HG03025 (cell line): Measurements from ENCODE around the gene MZT2A.
"Not testable (repeated sequence)": the region's sequence is repeated elsewhere in the genome, so short reads cannot be mapped to it uniquely, and the experiment has no call there.

Source experiments
- ATAC-seq: cut with Tn5 transposase; IDR thresholded peaks from one replicate; pipeline ENCODE4 v1.9.1; 2021; ENCODE audit warnings: mild to moderate bottlenecking, moderate library complexity; ENCODE audit not compliant: unreplicated experiment, low FRiP score

The MZT2A gene

DNA sequence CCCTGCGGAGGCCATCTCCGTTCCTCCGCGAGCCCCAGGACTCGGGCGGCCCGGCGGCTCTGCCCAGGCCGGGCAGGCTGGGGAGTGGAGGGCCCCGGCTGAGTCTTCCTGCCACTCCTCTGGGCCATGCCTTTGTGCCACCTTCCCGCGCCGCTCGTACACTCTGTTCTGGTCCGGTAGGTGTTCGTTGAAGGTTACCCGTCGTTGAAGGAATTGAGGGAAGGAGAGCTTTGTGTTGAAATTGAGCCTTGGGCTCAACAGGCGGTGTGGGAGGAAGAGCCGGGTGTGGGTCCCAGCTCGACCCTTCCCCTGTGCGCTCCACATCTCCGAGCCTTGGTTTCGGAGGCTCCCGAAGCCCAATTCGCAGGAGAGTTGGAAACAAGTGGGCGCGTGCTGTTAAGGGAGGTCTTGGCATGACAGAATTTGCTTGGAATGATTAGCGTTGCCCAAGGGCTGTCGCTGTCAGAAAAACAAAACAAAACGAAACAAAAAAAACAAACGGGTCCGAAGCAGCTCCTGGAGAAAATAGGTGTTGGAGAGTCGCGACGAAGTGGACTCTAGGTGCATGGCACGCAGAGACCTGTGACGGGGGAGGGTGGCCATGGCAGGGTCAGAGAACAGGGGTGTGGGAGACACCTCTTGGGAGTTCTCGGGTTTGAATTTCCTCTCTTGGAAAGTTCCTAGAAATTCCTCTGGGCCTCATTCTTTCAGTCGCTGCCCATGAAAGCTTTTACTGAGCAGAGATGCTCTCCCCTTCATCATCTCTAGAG lies 1.2 kb upstream of the MZT2A start:
- ATAC-seq, result peak; percentile 23

DNA sequence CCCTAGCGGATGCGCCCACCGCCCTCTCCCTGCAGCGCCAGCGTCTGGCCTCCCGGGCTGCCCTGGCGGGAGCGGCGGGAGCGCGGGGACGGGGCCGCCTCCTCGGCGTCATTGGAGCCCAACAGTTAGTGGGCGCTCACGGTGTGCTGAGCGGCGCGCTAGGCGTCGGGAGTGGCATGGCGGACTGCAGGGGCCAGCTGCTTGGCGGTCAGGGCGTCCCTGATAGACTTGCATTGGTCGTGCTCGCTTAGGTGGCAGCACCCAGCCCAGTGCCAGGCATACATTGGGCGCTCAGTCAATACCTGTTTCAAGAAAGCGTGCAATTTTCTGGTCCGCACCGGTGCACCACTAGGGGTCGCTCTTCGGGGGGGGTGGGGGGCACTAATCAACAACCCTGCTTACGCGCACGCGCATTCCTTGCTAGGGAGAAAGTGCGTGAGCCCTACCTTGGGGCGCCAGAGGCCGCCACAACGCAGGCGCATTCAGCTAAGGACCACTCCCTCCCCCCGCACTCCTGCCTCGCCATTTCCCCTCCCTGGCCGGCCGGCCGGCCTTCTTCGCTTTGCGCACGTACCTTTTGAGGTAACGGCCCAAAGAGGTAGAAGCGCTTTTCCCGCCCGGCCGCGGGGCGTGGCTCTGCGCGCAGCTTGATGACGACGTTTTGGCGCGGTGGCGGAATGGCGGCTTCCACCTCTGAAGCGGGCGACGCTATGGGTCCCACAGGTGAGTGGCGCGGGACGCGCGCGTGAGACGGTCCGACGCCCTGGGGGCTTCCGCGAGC lies 411 bp upstream of the MZT2A start:
- peak; percentile 62 for ATAC-seq

DNA sequence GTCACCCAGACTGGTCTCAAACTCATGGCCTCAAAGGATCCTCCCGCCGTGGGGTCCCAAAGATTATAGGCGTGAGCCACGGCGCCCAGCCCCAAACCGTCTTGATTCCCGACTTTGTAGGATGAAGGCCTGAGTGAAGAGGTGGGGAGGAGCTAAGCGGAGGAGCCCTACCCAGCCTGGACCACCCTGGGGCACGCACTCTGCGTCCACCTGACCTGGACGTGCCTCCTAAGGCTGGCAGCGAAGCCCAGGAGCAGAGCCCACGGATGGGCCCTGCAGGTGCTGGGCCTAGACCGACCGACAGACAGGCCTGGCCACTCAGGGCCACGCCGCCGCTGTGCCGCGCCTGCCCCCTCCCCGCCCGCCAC lies 744 bp downstream of the MZT2A start:
- peak; percentile 3 for ATAC-seq

DNA sequence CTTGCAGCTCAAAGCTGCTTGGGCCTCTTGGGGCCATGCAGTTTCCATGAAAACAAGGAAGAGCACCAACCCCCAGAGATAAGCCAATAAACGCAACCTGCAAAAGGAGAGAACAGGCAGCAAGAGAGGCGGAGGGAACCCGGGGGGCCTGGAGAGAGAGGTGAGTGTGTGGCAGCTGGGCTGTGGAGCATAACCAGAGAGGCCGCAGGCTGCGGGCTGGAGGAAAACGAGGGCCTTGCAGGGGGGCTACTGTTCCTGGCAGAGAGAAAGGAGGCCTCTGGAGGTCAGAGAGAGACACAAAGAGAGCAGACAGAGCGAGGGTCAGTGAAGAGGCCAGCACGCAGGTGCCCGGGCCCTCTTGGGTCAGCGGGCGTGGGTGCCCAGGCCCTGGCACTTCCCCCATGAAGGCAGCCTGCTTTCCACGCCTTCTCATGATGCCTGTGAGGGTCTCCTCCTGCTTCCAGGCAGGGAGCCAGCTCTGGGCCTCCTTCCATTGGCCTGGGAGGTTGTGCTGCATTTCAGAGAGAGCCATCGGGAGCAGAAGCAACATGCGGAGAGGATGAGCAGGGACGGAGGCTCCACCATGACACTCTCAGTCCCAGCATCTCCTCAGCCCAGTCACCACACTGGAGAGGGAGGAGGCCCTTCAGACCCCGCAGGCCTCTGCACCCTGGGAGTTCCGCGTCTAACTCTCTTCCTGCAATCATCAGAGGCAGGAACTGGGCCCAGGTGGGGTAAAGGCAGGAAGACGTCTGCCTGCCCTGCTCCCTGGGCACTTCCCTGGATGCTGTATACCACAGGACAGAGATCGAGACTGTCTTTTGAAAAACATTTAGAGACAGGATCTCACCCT lies 1.4 kb downstream of the MZT2A start:
- ATAC-seq, result not testable (repeated sequence)

DNA sequence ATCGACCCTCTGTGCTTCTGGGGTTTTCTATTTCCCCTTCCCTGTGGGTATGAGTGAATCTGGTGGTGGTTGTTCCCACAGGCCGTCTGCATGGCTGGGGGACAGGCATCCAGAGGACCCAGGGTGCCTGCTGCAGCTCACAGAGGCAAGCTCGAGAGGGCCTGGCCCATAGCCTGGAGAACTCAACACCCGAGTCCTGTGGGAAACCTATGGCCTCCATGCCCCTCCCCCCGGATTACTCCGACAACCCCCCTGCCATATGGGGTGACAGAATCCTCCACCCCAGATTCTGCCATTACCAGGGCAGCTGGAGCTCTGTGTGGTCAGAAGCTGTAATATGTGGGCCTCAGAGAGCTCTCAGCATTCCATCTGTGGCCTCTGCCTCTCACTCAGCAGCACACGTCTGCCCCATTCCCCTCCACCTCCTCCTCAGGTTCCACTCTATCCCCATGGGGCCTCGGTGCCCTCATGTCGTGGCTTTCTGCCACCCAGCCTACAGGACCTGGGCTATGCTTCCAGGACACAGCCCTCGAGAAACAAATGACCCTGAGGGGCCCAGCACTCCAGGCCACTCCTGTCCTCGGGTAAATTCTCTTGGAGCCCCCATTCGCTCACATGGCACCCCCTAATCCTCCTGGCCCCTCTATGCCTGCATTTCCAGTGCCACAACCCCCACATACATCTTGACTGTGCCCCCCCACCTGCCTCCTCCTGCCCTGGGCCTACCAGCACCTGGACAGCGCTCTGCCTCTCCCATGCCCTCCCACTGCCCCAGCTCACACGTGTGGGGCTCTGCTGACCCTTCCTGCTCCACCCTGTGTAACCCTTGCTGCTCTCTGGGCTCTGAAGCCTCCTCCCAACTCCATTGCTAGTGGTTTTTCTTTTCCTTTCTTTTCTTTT lies 3.6 kb downstream of the MZT2A start:
- no peak for ATAC-seq

DNA sequence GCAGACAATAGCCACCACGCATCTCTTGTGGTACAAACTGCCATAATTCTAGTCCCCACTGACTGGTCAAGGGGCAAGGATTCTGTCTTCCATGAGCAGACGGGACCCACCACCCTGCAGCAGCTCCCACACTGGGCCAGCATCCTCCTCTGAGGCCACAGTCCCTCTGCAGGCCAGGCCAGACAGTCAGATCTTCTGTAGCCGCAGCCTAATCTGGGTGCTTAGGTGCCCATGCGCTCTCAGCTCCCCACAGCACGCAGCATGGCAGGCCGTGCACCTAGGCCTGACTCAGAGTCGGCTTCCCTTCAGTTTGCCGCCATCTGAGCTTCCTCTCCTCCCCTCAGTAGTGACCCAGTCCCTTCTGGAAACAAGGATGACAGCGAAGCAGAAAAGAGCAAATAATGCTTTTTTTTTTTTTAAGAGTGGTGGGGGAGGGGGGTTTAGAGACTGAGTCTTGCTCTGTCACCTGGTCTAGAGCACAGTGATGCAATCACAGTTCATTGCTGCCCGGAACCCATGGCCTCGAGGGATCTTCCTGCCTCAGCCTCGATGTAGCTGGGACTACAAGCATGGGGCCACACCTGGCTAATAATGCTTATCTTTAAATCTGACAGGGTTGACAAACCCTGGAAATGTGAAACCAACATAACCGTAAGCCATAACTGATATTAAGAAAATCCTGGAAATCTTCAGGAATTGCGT lies 5.8 kb downstream of the MZT2A start:
- not testable (repeated sequence) for ATAC-seq

DNA sequence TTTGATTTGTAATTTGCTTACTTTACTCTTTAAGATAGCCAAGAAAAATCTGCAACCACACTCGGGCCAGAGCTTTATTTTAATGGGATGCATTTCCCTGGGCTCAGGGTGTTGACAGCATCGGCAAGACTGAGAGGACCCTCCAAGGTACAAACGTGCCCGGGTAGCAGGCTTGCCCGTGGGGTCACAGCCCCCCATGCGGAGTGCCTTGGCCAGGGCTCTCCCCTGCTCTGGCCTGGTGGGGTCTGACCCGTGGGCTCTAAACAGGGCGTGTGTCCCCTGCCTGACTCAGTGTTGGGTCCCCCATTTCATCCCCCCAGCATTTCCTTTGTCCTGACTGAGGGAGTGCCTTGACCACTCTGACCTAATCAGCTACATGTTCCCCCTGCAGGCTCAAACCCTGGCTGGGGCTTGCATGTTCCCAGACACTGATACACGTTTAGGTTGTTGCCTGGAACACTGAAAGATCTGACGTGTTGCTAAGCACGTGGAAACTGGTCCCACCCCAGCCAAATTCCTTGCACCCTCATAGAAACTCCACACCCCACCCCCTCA lies 7.2 kb downstream of the MZT2A start:
- not testable (repeated sequence) for ATAC-seq

DNA sequence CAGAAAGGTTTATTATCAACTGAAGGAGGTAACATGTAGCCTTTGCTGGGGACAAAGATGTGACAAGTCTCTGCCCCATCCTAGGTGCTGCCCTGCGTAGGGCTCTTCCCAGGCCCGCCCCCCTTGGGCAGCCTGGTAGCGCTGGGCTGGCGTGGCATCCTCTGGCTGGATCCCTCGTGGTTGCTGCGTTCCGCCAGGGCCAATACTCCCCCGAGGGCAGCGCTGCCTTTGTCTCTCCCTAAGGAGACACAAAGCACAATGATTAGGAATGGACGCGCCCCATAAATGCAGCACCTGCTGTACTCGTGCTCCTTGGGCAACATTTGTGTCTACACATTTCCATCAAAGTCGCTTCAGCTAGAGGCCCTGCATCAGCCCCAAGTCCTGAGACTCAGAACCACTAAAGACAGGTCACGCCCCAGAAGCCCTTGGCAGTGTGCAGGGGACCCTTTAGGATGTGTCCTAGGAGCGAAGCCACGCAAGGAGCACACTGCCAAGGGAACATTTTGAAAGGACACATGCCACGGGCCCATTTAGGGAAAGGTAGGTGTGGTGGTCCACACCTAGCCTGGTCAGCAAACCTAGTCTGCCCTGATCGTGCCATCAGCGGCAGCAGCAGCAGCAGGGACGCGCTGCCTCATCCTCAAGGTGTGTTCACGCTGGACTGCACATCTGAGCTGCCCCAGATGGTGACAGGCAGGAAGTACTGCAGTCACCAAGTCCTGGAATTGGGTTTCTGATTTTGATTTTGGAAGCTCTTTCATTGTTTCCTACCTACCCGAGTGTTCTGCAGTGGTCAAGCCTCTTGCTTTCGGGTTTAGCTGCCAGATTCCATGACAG lies 8.0 kb downstream of the MZT2A start:
- not testable (repeated sequence) for ATAC-seq

DNA sequence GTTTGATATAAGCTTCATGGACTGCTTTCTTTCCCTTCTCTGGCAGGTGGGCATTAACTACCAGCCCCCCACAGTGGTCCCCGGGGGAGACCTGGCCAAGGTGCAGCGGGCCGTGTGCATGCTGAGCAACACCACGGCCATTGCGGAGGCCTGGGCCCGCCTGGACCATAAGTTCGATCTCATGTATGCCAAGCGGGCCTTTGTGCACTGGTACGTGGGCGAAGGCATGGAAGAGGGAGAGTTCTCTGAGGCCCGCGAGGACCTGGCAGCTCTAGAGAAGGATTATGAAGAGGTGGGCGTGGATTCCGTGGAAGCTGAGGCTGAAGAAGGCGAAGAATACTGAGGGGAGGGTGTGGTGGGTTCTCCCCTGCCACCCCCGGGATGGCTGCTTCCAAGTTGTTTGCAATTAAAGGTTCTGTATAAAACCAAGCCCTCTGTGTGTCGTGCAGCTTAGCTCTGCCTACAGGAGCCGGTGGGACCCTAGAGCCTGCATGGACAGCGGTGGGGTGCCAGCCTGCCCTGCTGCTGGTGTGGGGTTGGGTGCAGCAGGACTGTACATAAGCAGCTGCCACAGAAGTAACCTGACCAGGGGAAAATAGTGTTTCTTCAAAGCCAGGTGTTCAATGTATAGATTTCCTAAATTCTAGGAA lies 9.6 kb downstream of the MZT2A start:
- ATAC-seq, result not testable (repeated sequence)

DNA sequence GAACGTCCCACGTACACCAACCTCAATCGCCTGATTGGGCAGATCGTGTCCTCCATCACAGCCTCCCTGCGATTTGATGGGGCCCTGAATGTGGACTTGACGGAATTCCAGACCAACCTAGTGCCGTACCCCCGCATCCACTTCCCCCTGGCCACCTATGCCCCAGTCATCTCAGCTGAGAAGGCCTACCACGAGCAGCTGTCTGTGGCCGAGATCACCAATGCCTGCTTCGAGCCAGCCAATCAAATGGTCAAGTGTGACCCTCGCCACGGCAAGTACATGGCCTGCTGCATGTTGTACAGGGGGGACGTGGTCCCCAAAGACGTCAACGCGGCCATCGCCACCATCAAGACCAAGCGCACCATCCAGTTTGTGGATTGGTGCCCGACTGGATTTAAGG lies 11.8 kb downstream of the MZT2A start:
- not testable (repeated sequence) for ATAC-seq

DNA sequence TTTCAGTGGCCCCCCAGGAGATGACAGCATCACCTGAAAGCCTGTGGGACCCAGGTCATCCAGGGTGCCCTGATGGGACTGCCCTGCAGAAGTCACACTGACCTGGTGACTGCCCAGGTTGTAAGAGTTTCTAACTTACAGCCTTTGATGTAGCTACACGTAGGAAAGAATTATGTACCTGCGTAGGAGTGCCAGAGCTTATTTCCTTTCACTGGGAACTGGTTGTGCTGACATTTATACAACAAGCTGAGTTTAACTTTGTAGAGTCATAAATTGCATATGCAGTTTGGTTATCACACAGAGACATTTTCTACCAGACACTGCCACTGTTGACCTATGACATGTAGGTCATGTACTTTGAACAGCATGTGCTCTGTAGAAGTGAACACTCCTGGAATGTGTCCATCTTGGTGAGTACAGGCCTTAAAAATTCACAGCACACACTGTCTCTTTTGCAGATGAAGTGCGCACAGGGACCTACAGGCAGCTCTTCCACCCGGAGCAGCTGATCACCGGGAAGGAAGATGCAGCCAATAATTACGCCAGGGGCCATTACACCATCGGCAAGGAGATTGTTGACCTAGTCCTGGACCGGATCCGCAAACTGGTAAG lies 13.2 kb downstream of the MZT2A start:
- not testable (repeated sequence) for ATAC-seq

DNA sequence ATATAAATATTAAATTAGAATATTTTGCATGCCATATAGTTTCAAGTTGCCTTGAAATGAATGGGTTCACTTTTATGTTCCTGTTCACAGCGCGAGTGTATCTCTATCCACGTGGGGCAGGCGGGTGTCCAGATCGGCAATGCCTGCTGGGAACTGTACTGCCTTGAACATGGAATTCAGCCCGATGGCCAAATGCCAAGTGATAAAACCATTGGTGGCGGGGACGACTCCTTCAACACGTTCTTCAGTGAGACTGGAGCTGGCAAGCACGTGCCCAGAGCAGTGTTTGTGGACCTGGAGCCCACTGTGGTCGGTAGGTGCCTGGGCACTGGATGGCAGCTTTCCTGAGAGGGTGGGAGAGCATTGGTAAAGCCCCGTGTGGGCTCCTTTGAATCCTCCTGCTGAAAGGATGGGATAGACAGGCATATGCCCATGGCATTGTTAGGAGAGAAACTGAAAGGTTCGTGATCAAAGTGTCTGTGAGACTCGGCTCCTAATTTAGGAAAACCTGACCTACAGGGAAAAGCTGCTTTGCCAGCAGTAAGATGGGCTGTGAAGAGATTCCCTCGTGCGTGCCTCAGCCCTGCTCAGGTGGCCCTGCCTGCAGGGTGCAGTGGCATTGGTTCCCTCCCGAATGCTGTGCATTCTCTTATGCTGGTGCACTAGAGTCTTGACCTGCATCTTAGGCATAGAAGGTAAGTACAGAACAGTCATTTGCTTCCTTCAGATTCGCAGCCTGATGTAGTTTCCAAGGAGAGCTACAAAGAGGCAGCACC lies 13.9 kb downstream of the MZT2A start:
- ATAC-seq, result not testable (repeated sequence)

DNA sequence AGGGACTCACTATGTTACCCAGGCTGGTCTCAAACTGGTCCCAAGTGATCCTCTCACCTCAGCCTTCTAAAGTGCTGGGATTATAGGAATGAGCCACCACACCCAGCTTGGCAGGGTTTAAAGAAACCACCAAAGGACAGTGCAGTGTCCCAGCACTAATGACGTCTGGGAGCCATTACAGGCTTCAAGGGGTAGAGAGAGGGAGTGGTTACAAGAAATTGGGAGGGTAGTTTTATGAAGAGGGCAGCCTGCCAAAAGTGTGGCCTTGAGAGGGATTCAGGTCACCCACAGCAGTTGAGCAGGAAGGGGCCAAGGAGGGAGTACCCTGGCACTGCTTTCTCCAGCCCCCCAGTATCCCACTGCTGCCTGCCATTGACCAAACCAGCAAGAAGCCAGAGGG lies 15.0 kb downstream of the MZT2A start:
- ATAC-seq, result not testable (repeated sequence)

DNA sequence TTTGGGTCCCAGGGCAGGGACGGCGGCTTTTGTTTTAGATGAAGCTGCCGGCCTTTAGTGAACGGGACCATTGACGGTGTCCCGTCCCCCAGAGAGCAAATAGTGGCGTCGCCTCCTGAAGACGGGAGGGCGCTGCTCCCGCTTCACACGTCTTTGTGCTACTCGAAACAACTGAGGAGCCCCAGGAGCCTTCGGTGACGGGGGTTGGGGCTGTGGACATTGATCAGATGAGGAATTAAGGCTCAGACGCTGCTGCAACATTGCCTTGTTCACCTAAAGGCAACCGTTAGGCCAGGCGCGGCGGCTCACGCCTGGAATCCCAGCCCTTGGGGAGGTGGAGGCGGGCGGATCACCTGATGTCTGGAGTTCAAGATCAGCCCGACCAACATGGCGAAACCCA lies 15.8 kb downstream of the MZT2A start:
- ATAC-seq, result not testable (repeated sequence)

DNA sequence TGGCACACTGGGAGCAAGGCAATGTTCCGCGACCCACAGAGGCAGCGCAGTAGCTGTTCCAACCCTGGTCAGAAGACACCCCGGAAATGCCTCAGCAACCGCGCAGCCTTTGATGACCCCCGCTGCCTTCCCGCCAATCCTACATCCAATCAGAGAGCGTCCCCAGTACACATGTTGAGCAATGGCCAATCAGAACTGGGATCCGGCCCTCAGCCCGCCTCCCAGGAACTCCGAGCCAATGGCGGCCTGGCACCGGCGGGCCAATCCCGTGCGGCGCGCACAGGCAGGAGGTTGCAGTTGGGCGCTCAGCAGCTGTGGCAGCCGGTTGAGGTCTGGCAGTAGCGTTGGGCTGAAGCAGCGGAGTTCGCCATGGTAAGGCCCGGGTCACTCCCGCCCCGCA lies 16.4 kb downstream of the MZT2A start, which contains the start of gene TUBA3D:
Gene TUBA3D (plus strand): TSS at position 289 of the 400 bp plus-strand sequence. CDS start 81 bp downstream, at position 370.
- no peak for ATAC-seq

DNA sequence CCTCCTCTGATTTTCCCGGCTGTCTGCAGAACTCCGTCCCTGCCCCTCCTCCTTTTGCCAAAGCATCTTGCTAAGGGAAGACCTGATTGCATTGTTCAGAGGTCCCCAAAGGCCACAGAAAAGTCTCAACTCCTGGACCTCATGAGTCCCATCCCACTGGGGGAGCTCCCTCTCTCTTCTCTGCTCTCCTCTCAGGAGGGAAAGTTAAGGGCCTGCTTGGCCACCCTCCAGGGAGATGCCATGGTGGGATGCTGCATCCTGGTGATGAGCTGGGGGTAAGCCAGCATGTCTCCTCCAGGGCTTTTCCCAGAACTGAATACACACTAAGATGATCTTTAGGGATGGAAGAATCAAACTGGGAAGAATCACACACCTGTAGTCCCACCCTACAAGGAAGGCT lies 18.9 kb downstream of the MZT2A start:
- ATAC-seq, result not testable (repeated sequence)
